Measurements from ENCODE around the gene ABCD1. TPM values are rescaled to one million over a fixed set of nuclear protein-coding genes. Genes with fewer than 3 reads are reported as not detected.

ABCD1 gene
- total RNA-seq, 1 donor from 2014 or later, result 20.3 TPM

DNA sequence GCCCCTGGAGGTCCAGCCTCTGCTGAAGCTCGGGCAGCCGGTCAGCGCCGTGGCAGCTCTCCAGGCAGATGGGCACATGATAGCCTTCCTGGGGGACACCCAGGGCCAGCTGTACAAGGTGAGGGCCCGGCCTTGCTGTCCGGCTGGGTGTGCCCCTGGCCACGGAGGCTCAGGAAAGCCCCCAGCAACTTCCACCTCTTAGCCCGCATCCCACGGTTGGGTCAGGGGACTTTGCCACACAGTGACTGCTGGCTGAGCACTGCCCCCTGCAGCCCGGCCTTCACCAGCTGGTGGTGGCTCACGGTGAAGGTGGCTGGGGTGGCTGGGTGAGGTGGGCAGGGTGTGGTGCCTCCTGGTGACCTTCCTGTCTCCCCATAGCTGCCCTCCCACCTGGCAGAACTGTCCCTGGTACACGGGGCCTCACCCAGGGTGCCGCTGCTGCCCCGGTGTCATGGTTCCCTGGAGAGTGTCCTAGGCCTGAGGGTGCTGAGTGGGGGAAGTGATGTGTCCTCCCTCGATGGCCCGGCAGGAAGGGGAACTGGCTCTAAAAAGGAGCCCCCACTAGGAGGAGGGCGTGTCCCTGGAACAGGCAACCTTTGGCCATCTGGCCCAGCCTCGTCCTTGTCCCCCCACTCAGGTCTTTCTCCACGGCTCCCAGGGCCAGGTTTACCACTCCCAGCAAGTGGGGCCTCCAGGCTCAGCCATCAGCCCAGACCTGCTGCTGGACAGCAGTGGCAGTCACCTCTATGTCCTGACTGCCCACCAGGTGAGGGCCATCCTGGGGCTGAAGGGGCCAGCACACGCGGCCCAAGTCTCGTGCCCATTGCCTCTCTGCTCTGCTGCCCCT is 43.9 kb downstream of the ABCD1 start:
- Mint-ChIP-seq H3K4me3 (ENCODE audit: unreplicated experiment) (no peak overlapping the region), H3K27me3 (ENCODE audit: low read depth) (no peaks in the 10 kb centered on the region), H3K36me3 (ENCODE audit: low read depth) (peaks cover 2% of the 10 kb centered on the region), H3K9me3 (ENCODE audit: low read depth) (no peaks in the 10 kb centered on the region), H3K27ac (ENCODE audit: unreplicated experiment) (no peak overlapping the region), H3K4me1 (ENCODE audit: low read depth) (peaks cover 11% of the 10 kb centered on the region)
- TF ChIP-seq, protein P1, sequence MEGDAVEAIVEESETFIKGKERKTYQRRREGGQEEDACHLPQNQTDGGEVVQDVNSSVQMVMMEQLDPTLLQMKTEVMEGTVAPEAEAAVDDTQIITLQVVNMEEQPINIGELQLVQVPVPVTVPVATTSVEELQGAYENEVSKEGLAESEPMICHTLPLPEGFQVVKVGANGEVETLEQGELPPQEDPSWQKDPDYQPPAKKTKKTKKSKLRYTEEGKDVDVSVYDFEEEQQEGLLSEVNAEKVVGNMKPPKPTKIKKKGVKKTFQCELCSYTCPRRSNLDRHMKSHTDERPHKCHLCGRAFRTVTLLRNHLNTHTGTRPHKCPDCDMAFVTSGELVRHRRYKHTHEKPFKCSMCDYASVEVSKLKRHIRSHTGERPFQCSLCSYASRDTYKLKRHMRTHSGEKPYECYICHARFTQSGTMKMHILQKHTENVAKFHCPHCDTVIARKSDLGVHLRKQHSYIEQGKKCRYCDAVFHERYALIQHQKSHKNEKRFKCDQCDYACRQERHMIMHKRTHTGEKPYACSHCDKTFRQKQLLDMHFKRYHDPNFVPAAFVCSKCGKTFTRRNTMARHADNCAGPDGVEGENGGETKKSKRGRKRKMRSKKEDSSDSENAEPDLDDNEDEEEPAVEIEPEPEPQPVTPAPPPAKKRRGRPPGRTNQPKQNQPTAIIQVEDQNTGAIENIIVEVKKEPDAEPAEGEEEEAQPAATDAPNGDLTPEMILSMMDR (IDR thresholded peaks at IDR 0.05), result peak; percentile 21
- DNase-seq (ENCODE audit: low spot score), result peak; percentile 91

GRCh38 chrX:153769158-153769864 is 44.7 kb downstream of the ABCD1 start:
- H3K4me1 Mint-ChIP-seq (ENCODE audit: low read depth), result peaks cover 11% of the 10 kb centered on the region
- no peaks in the 10 kb centered on the region for H3K27me3 Mint-ChIP-seq (ENCODE audit: low read depth)
- H3K36me3 Mint-ChIP-seq (ENCODE audit: low read depth), result peaks cover 2% of the 10 kb centered on the region
- TF ChIP-seq, protein P1 (IDR thresholded peaks at IDR 0.05), result no peak
- peak; percentile 94 for DNase-seq (ENCODE audit: low spot score)
- H3K4me3 Mint-ChIP-seq (ENCODE audit: unreplicated experiment), result no peak overlapping the region
- H3K9me3 Mint-ChIP-seq (ENCODE audit: low read depth), result no peaks in the 10 kb centered on the region
- no peak overlapping the region for H3K27ac Mint-ChIP-seq (ENCODE audit: unreplicated experiment)

GRCh38 chrX:153769865-153770600 is 45.4 kb downstream of the ABCD1 start:
- H3K27ac Mint-ChIP-seq (ENCODE audit: unreplicated experiment), result no peak overlapping the region
- H3K9me3 Mint-ChIP-seq (ENCODE audit: low read depth), result no peaks in the 10 kb centered on the region
- H3K4me3 Mint-ChIP-seq (ENCODE audit: unreplicated experiment), result no peak overlapping the region
- peaks cover 2% of the 10 kb centered on the region for H3K36me3 Mint-ChIP-seq (ENCODE audit: low read depth)
- H3K27me3 Mint-ChIP-seq (ENCODE audit: low read depth), result no peaks in the 10 kb centered on the region
- DNase-seq (ENCODE audit: low spot score), result no peak
- TF ChIP-seq, protein P1 (IDR thresholded peaks at IDR 0.05), result no peak
- H3K4me1 Mint-ChIP-seq (ENCODE audit: low read depth), result peaks cover 11% of the 10 kb centered on the region

GRCh38 chrX:153770601-153771414 is 46.2 kb downstream of the ABCD1 start:
- H3K4me1 Mint-ChIP-seq (ENCODE audit: low read depth), result peaks cover 7% of the 10 kb centered on the region
- no peaks in the 10 kb centered on the region for H3K27me3 Mint-ChIP-seq (ENCODE audit: low read depth)
- no peak overlapping the region for H3K4me3 Mint-ChIP-seq (ENCODE audit: unreplicated experiment)
- H3K27ac Mint-ChIP-seq (ENCODE audit: unreplicated experiment), result no peak overlapping the region
- TF ChIP-seq, protein P1 (IDR thresholded peaks at IDR 0.05), result no peak
- no peak for DNase-seq (ENCODE audit: low spot score)
- H3K36me3 Mint-ChIP-seq (ENCODE audit: low read depth), result peaks cover 2% of the 10 kb centered on the region
- H3K9me3 Mint-ChIP-seq (ENCODE audit: low read depth), result no peaks in the 10 kb centered on the region
